ENCODE data around the gene PCMT1. TPM values are rescaled to one million over a fixed set of nuclear protein-coding genes. Genes with fewer than 3 reads are reported as not detected.

Gene PCMT1
- total and polyA plus RNA-seq, 9 donors, result 48.1 to 71.8 (median 54.7) TPM

GRCh38 chr6:149830731-149831307 is 81.3 kb downstream of the PCMT1 start:
- H3K36me3 ChIP-seq, result no peaks in the 10 kb centered on the region
- WGBS, 3 donors, result 60 to 81% (median 64%) methylated on average over 7 of the region's 7 CpGs
- intact Hi-C loops (cut with DNase I), result loop anchor here in 3 of 4 donors (5.0 to 10.0 kb wide), 3 partner anchors 96 to 184 kb away; no protein-coding TSS in a partner anchor
- no peaks in the 10 kb centered on the region for H3K9me3 ChIP-seq
- no peaks in the 10 kb centered on the region for H3K27me3 ChIP-seq
- peaks cover 1% of the 10 kb centered on the region for H3K4me1 ChIP-seq (ENCODE audit: insufficient read depth)
- DNase-seq, result no peak
- no peak overlapping the region for H3K4me3 ChIP-seq
- TF ChIP-seq, protein P1, sequence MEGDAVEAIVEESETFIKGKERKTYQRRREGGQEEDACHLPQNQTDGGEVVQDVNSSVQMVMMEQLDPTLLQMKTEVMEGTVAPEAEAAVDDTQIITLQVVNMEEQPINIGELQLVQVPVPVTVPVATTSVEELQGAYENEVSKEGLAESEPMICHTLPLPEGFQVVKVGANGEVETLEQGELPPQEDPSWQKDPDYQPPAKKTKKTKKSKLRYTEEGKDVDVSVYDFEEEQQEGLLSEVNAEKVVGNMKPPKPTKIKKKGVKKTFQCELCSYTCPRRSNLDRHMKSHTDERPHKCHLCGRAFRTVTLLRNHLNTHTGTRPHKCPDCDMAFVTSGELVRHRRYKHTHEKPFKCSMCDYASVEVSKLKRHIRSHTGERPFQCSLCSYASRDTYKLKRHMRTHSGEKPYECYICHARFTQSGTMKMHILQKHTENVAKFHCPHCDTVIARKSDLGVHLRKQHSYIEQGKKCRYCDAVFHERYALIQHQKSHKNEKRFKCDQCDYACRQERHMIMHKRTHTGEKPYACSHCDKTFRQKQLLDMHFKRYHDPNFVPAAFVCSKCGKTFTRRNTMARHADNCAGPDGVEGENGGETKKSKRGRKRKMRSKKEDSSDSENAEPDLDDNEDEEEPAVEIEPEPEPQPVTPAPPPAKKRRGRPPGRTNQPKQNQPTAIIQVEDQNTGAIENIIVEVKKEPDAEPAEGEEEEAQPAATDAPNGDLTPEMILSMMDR (IDR thresholded peaks at IDR 0.05), result no peak
- no peak for TF ChIP-seq POLR2A (IDR thresholded peaks at IDR 0.05)
- H3K27ac ChIP-seq, result no peak overlapping the region

- H3K4me3 ChIP-seq, result no peak overlapping the region
- no peak for DNase-seq
- intact Hi-C loops (cut with DNase I), result loop anchor here in 3 of 4 donors (5.0 to 10.0 kb wide), 3 partner anchors 96 to 183 kb away; no protein-coding TSS in a partner anchor
- no peak for TF ChIP-seq POLR2A (IDR thresholded peaks at IDR 0.05)
- TF ChIP-seq, protein P1 (IDR thresholded peaks at IDR 0.05), result no peak
- TF ChIP-seq EP300 (IDR thresholded peaks at IDR 0.05), result no peak
- peaks cover 1% of the 10 kb centered on the region for H3K4me1 ChIP-seq (ENCODE audit: insufficient read depth)
- no peaks in the 10 kb centered on the region for H3K36me3 ChIP-seq
- no peaks in the 10 kb centered on the region for H3K27me3 ChIP-seq
- no peak overlapping the region for H3K27ac ChIP-seq
- no peaks in the 10 kb centered on the region for H3K9me3 ChIP-seq
- WGBS, 3 donors, result 89 to 96% (median 91%) methylated on average over 6 of the region's 6 CpGs
Observed at GRCh38 chr6:149831308-149831820, 81.8 kb downstream of the PCMT1 start.

GRCh38 chr6:149833651-149834050 is 84.1 kb downstream of the PCMT1 start:
- H3K36me3 ChIP-seq, result no peaks in the 10 kb centered on the region
- H3K27me3 ChIP-seq, result no peaks in the 10 kb centered on the region
- no peak overlapping the region for H3K4me3 ChIP-seq
- H3K4me1 ChIP-seq (ENCODE audit: insufficient read depth), result peaks cover 1% of the 10 kb centered on the region
- DNase-seq, result no peak
- no peaks in the 10 kb centered on the region for H3K9me3 ChIP-seq
- intact Hi-C loops (cut with DNase I), result loop anchor here in 3 of 4 donors (2.0 to 10.0 kb wide), 4 partner anchors 91 to 181 kb away; no protein-coding TSS in a partner anchor
- TF ChIP-seq, protein P1 (IDR thresholded peaks at IDR 0.05), result no peak
- no peak for TF ChIP-seq EP300 (IDR thresholded peaks at IDR 0.05)
- TF ChIP-seq POLR2A (IDR thresholded peaks at IDR 0.05), result no peak
- no peak overlapping the region for H3K27ac ChIP-seq
- WGBS, 3 donors, result 92 to 94% (median 92%) methylated on average over 3 of the region's 3 CpGs

GRCh38 chr6:149834513-149835481 is 85.3 kb downstream of the PCMT1 start:
- Histone ChIP-seq H3K27me3 (no peaks in the 10 kb centered on the region), H3K36me3 (no peaks in the 10 kb centered on the region), H3K4me1 (ENCODE audit: insufficient read depth) (peaks cover 1% of the 10 kb centered on the region), H3K9me3 (no peaks in the 10 kb centered on the region), H3K4me3 (no peak overlapping the region), H3K27ac (no peak overlapping the region)
- no peak for TF ChIP-seq POLR2A (IDR thresholded peaks at IDR 0.05)
- TF ChIP-seq, protein P1 (IDR thresholded peaks at IDR 0.05), result peak; percentile 80 to 91 (median 84)
- no peak for TF ChIP-seq EP300 (IDR thresholded peaks at IDR 0.05)
- WGBS, 3 donors, result 52 to 55% (median 54%) methylated on average over 5 of the region's 5 CpGs
- DNase-seq, result peak in 4 of 5 donors; percentile 53 to 75 (median 64)
- intact Hi-C loops (cut with DNase I), result loop anchor here (2.0 to 10.0 kb wide), 5 partner anchors 88 to 180 kb away; partner anchors contain the start of gene RAET1G (in 2 of the 4)

Data from ovary (tissue), 9 donors.